ENCODE data around the gene RAPGEF5.

Gene RAPGEF5

GRCh38 chr7:22390516-22390915, 33.6 kb upstream of the RAPGEF5 start:
- H3K9me3 Mint-ChIP-seq = no peaks in the 10 kb centered on the region
- no peaks in the 10 kb centered on the region for H3K36me3 Mint-ChIP-seq (ENCODE audit: low read depth)
- H3K27ac Mint-ChIP-seq = no peak overlapping the region
- no peak overlapping the region for H3K4me3 Mint-ChIP-seq
- H3K27me3 Mint-ChIP-seq (ENCODE audit: low read depth) = peaks cover 4% of the 10 kb centered on the region
- no peaks in the 10 kb centered on the region for H3K4me1 Mint-ChIP-seq (ENCODE audit: low read depth)

- no peak overlapping the region for H3K27ac Mint-ChIP-seq
Observed at GRCh38 chr7:22389892-22390291, 32.9 kb upstream of the RAPGEF5 start.

GRCh38 chr7:22387583-22387982, 30.6 kb upstream of the RAPGEF5 start:
- no peaks in the 10 kb centered on the region for H3K9me3 Mint-ChIP-seq
- H3K4me1 Mint-ChIP-seq (ENCODE audit: low read depth) = no peaks in the 10 kb centered on the region
- no peak overlapping the region for H3K27ac Mint-ChIP-seq

More at GRCh38 chr7:22389892-22390291, 32.9 kb upstream of the RAPGEF5 start:
- Mint-ChIP-seq H3K27me3 (ENCODE audit: low read depth) (peaks cover 4% of the 10 kb centered on the region), H3K4me1 (ENCODE audit: low read depth) (no peaks in the 10 kb centered on the region), H3K9me3 (no peaks in the 10 kb centered on the region), H3K4me3 (no peak overlapping the region), H3K36me3 (ENCODE audit: low read depth) (no peaks in the 10 kb centered on the region)

GRCh38 chr7:22386865-22387264, 29.9 kb upstream of the RAPGEF5 start:
- Mint-ChIP-seq H3K4me1 (ENCODE audit: low read depth) (no peaks in the 10 kb centered on the region), H3K4me3 (no peak overlapping the region), H3K27me3 (ENCODE audit: low read depth) (peaks cover 10% of the 10 kb centered on the region), H3K36me3 (ENCODE audit: low read depth) (no peaks in the 10 kb centered on the region), H3K27ac (no peak overlapping the region), H3K9me3 (no peaks in the 10 kb centered on the region)

More at GRCh38 chr7:22387583-22387982, 30.6 kb upstream of the RAPGEF5 start:
- peaks cover 8% of the 10 kb centered on the region for H3K27me3 Mint-ChIP-seq (ENCODE audit: low read depth)
- no peak overlapping the region for H3K4me3 Mint-ChIP-seq
- no peaks in the 10 kb centered on the region for H3K36me3 Mint-ChIP-seq (ENCODE audit: low read depth)

- Mint-ChIP-seq H3K27me3 (ENCODE audit: low read depth) (peaks cover 14% of the 10 kb centered on the region), H3K4me3 (no peak overlapping the region), H3K27ac (no peak overlapping the region), H3K36me3 (ENCODE audit: low read depth) (no peaks in the 10 kb centered on the region), H3K4me1 (ENCODE audit: low read depth) (no peaks in the 10 kb centered on the region), H3K9me3 (no peaks in the 10 kb centered on the region)
Observed at GRCh38 chr7:22386206-22386858, 29.4 kb upstream of the RAPGEF5 start.

- no peaks in the 10 kb centered on the region for H3K4me1 Mint-ChIP-seq (ENCODE audit: low read depth)
- H3K4me3 Mint-ChIP-seq = no peak overlapping the region
- no peaks in the 10 kb centered on the region for H3K36me3 Mint-ChIP-seq (ENCODE audit: low read depth)
- peaks cover 22% of the 10 kb centered on the region for H3K27me3 Mint-ChIP-seq (ENCODE audit: low read depth)
- H3K9me3 Mint-ChIP-seq = no peaks in the 10 kb centered on the region
- H3K27ac Mint-ChIP-seq = no peak overlapping the region
Observed at GRCh38 chr7:22385326-22385725, 28.4 kb upstream of the RAPGEF5 start.

GRCh38 chr7:22380333-22380732, 23.4 kb upstream of the RAPGEF5 start:
- Mint-ChIP-seq H3K9me3 (no peaks in the 10 kb centered on the region), H3K4me3 (no peak overlapping the region), H3K36me3 (ENCODE audit: low read depth) (no peaks in the 10 kb centered on the region), H3K4me1 (ENCODE audit: low read depth) (no peaks in the 10 kb centered on the region), H3K27ac (no peak overlapping the region), H3K27me3 (ENCODE audit: low read depth) (peaks cover 27% of the 10 kb centered on the region)

- no peak overlapping the region for H3K4me3 Mint-ChIP-seq
- no peak overlapping the region for H3K27ac Mint-ChIP-seq
- no peaks in the 10 kb centered on the region for H3K36me3 Mint-ChIP-seq (ENCODE audit: low read depth)
- H3K9me3 Mint-ChIP-seq = no peaks in the 10 kb centered on the region
- H3K27me3 Mint-ChIP-seq (ENCODE audit: low read depth) = peaks cover 24% of the 10 kb centered on the region
- no peaks in the 10 kb centered on the region for H3K4me1 Mint-ChIP-seq (ENCODE audit: low read depth)
Observed at GRCh38 chr7:22378199-22378980, 21.4 kb upstream of the RAPGEF5 start.

GRCh38 chr7:22377703-22378102, 20.7 kb upstream of the RAPGEF5 start:
- Mint-ChIP-seq H3K27ac (no peak overlapping the region), H3K27me3 (ENCODE audit: low read depth) (peaks cover 20% of the 10 kb centered on the region), H3K4me1 (ENCODE audit: low read depth) (no peaks in the 10 kb centered on the region), H3K4me3 (no peak overlapping the region), H3K9me3 (no peaks in the 10 kb centered on the region), H3K36me3 (ENCODE audit: low read depth) (no peaks in the 10 kb centered on the region)

GRCh38 chr7:22375359-22376048, 18.6 kb upstream of the RAPGEF5 start:
- Mint-ChIP-seq H3K36me3 (ENCODE audit: low read depth) (no peaks in the 10 kb centered on the region), H3K27ac (no peak overlapping the region), H3K27me3 (ENCODE audit: low read depth) (peaks cover 6% of the 10 kb centered on the region), H3K4me1 (ENCODE audit: low read depth) (no peaks in the 10 kb centered on the region), H3K4me3 (no peak overlapping the region), H3K9me3 (no peaks in the 10 kb centered on the region)

- peaks cover under 1% of the 10 kb centered on the region for H3K27me3 Mint-ChIP-seq (ENCODE audit: low read depth)
- no peaks in the 10 kb centered on the region for H3K4me1 Mint-ChIP-seq (ENCODE audit: low read depth)
- no peaks in the 10 kb centered on the region for H3K36me3 Mint-ChIP-seq (ENCODE audit: low read depth)
- no peak overlapping the region for H3K4me3 Mint-ChIP-seq
- H3K27ac Mint-ChIP-seq = no peak overlapping the region
- no peaks in the 10 kb centered on the region for H3K9me3 Mint-ChIP-seq
Observed at GRCh38 chr7:22373911-22374310, 17.0 kb upstream of the RAPGEF5 start.

- H3K4me1 Mint-ChIP-seq (ENCODE audit: low read depth) = no peaks in the 10 kb centered on the region
- no peak overlapping the region for H3K4me3 Mint-ChIP-seq
- peaks cover 3% of the 10 kb centered on the region for H3K27me3 Mint-ChIP-seq (ENCODE audit: low read depth)
- no peak overlapping the region for H3K27ac Mint-ChIP-seq
- H3K36me3 Mint-ChIP-seq (ENCODE audit: low read depth) = no peaks in the 10 kb centered on the region
- no peaks in the 10 kb centered on the region for H3K9me3 Mint-ChIP-seq
Observed at GRCh38 chr7:22373388-22373787, 16.4 kb upstream of the RAPGEF5 start.

GRCh38 chr7:22372863-22373262, 15.9 kb upstream of the RAPGEF5 start:
- Mint-ChIP-seq H3K27ac (no peak overlapping the region), H3K4me1 (ENCODE audit: low read depth) (no peaks in the 10 kb centered on the region), H3K9me3 (no peaks in the 10 kb centered on the region), H3K27me3 (ENCODE audit: low read depth) (peaks cover 3% of the 10 kb centered on the region), H3K36me3 (ENCODE audit: low read depth) (no peaks in the 10 kb centered on the region), H3K4me3 (no peak overlapping the region)

- H3K36me3 Mint-ChIP-seq (ENCODE audit: low read depth) = no peaks in the 10 kb centered on the region
- H3K4me1 Mint-ChIP-seq (ENCODE audit: low read depth) = no peaks in the 10 kb centered on the region
- no peaks in the 10 kb centered on the region for H3K9me3 Mint-ChIP-seq
- H3K27ac Mint-ChIP-seq = no peak overlapping the region
- H3K4me3 Mint-ChIP-seq = no peak overlapping the region
- peaks cover 8% of the 10 kb centered on the region for H3K27me3 Mint-ChIP-seq (ENCODE audit: low read depth)
Observed at GRCh38 chr7:22371878-22372277, 14.9 kb upstream of the RAPGEF5 start.

GRCh38 chr7:22364900-22365299, 7.9 kb upstream of the RAPGEF5 start:
- Mint-ChIP-seq H3K27ac (no peak overlapping the region), H3K9me3 (no peaks in the 10 kb centered on the region), H3K36me3 (ENCODE audit: low read depth) (no peaks in the 10 kb centered on the region), H3K4me3 (no peak overlapping the region), H3K27me3 (ENCODE audit: low read depth) (peaks cover 22% of the 10 kb centered on the region), H3K4me1 (ENCODE audit: low read depth) (no peaks in the 10 kb centered on the region)
